Epithelial cell of esophagus (primary cell): ENCODE measurements around the gene PDE6C.

Source experiments
- DNase-seq: peaks from one replicate; pipeline ENCODE4 v3.0.0; 2010; ENCODE audit warnings: low read depth
- H3K4me3 ChIP-seq: 2 replicates; pipeline ENCODE4 v1.5.1; 2011; ENCODE audit warnings: mild to moderate bottlenecking, low read length, control low read depth
- CTCF ChIP-seq: IDR thresholded peaks from 2 replicates; pipeline ENCODE4 v1.5.1; 2011; ENCODE audit warnings: low read depth, mild to moderate bottlenecking, low read length, control low read depth, inconsistent platforms; ENCODE audit not compliant: insufficient read depth; ENCODE audit errors: missing control alignments

The PDE6C gene

GRCh38 chr10:93697207-93697606, 84.9 kb downstream of the PDE6C start:
- TF ChIP-seq CTCF: no peak

GRCh38 chr10:93701866-93702209, 89.5 kb downstream of the PDE6C start:
- no peak for TF ChIP-seq CTCF
- DNase-seq: peak; percentile 57
- H3K4me3 ChIP-seq: peak overlapping the region; percentile 94

More at GRCh38 chr10:93697207-93697606, 84.9 kb downstream of the PDE6C start:
- DNase-seq: no peak
- no peak overlapping the region for H3K4me3 ChIP-seq

GRCh38 chr10:93702210-93703001, 90.1 kb downstream of the PDE6C start, which contains the start of gene FRA10AC1:
Gene FRA10AC1 (minus strand): TSS chr10:93702592. CDS start chr10:93700106, 2,486 bp downstream.
- peak within 1 kb of the TSS; percentile 94 for H3K4me3 ChIP-seq
- peak; percentile 49 for TF ChIP-seq CTCF
- peak; percentile 95 for DNase-seq

- peak overlapping the region; percentile 94 for H3K4me3 ChIP-seq
- TF ChIP-seq CTCF: no peak
- DNase-seq: peak; percentile 7
Observed at GRCh38 chr10:93703066-93703465, 90.7 kb downstream of the PDE6C start.

- no peak for DNase-seq
- TF ChIP-seq CTCF: no peak
- H3K4me3 ChIP-seq: no peak overlapping the region
Observed at GRCh38 chr10:93703841-93704240, 91.5 kb downstream of the PDE6C start.

- no peak for DNase-seq
- no peak overlapping the region for H3K4me3 ChIP-seq
- no peak for TF ChIP-seq CTCF
Observed at GRCh38 chr10:93704451-93704850, 92.1 kb downstream of the PDE6C start.

DNA sequence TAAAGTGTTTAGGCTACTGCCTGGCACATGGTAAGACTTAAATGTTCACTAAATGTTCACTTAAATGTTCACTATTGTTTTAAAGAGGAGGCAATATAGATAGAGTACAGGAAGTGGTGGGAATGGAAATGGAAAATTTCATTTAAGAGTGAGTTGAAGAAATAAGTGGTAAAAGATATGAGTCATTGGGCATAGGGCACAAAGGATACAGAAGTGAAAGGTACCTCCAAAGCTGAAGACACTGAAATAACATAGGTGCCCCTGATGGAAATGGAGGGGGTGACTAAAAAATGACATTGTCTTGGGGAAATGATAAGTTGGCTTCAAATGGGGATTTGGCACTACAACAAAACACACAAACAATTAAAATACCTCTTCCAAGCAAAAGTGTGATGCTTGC, 95.3 kb downstream of the PDE6C start:
- no peak for DNase-seq
- no peak for TF ChIP-seq CTCF
- no peak overlapping the region for H3K4me3 ChIP-seq
